ENCODE data around the gene BRD4. TPM values are rescaled to one million over a fixed set of nuclear protein-coding genes. Genes with fewer than 3 reads are reported as not detected.

The BRD4 gene
- total and polyA plus RNA-seq, 2 donors from 2014 or later = 14.3 to 107 TPM

DNA sequence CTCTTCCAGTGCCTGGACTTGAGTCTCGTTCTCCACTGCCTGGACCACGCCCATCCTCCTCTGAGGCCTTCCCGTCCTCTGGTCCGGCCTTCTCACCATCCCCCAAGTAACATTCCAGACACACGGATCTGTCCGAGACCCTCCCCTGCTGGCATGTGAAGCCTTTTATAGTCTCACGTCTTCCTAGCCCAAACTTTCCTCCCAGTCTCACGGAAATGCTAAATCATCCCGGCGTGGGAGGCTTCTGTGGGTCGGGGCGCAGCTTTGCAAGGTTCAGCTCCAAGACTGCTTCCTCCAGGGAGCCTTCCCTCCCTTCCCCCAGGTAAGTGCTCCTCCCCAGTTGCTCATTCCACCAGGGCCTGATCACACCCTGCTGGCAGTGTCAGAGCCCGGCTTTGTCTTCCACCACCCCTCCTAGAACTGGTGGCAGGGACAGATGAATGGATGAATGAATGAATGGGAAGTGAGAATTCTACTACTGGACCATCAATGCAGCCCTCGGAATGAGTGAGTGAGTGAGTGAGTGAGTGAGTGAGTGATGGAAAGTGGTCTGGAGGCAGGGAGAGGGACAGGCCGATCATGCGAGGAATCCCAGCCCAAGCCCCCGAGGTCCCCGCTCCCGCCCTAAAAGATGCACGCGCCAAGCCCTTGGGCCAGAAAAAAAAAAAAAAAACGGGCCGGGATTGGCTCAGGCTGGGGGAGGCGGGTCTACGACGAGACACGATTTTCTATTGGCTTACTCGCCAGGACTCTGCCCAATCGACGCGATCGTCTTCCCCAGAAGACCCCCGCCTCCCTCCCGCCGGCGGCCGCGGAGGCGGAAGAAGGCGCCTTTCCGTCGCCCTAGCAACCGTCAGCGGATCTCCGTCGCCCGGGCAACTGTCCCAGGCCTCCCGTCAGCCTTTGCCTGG, 109.3 kb downstream of the BRD4 start:
- FAIRE-seq = peak; percentile 94

GRCh38 chr19:15220833-15221232, 111.5 kb downstream of the BRD4 start:
- no peak overlapping the region for H3K27ac ChIP-seq (ENCODE audit: low read depth in 2 of 2, low read length in 2 of 2)
- H3K4me1 ChIP-seq (ENCODE audit: control insufficient read depth in 2 of 3, insufficient read depth in 2 of 3, low read depth in 1 of 3, low read length in 3 of 3) = peaks cover 0 to 6% (median 4%) of the 10 kb centered on the region in 3 donors
- H3K4me3 ChIP-seq (ENCODE audit: low read length in 3 of 3) = no peak overlapping the region
- no peaks in the 10 kb centered on the region for H3K9me3 ChIP-seq (ENCODE audit: control insufficient read depth in 2 of 3, insufficient read depth in 1 of 3, low read length in 3 of 3)
- no peak for FAIRE-seq
- DNase-seq = no peak
- H3K36me3 ChIP-seq (ENCODE audit: control insufficient read depth in 2 of 3, insufficient read depth in 3 of 3, low read length in 3 of 3) = no peaks in the 10 kb centered on the region
- intact Hi-C loops (cut with DNase I) = no loop called here
- TF ChIP-seq CTCF (IDR thresholded peaks at IDR 0.05; ENCODE audit: borderline replicate concordance, extremely low read depth, insufficient read depth) = no peak
- H3K9ac ChIP-seq (ENCODE audit: low read length in 3 of 3) = no peak overlapping the region
- H3K27me3 ChIP-seq (ENCODE audit: control insufficient read depth, insufficient read depth, low read length) = no peaks in the 10 kb centered on the region

More for the DNA sequence above, 109.3 kb downstream of the BRD4 start:
- no peaks in the 10 kb centered on the region for H3K36me3 ChIP-seq (ENCODE audit: control insufficient read depth in 2 of 3, insufficient read depth in 3 of 3, low read length in 3 of 3)
- no peaks in the 10 kb centered on the region for H3K27me3 ChIP-seq (ENCODE audit: control insufficient read depth, insufficient read depth, low read length)
- H3K4me1 ChIP-seq (ENCODE audit: control insufficient read depth in 2 of 3, insufficient read depth in 2 of 3, low read depth in 1 of 3, low read length in 3 of 3) = peaks cover 0 to 6% (median 4%) of the 10 kb centered on the region in 3 donors
- DNase-seq = peak; percentile 97 to 99 (median 98)
- H3K4me3 ChIP-seq (ENCODE audit: low read length in 3 of 3) = peak overlapping the region; percentile 16 to 60 (median 56)
- peak overlapping the region in 1 of 2 donors; percentile 67 for H3K27ac ChIP-seq (ENCODE audit: low read depth in 2 of 2, low read length in 2 of 2)
- peak overlapping the region in 1 of 3 donors; percentile 44 for H3K9ac ChIP-seq (ENCODE audit: low read length in 3 of 3)
- TF ChIP-seq CTCF (IDR thresholded peaks at IDR 0.05; ENCODE audit: borderline replicate concordance, extremely low read depth, insufficient read depth) = no peak
- intact Hi-C loops (cut with DNase I) = no loop called here
- no peaks in the 10 kb centered on the region for H3K9me3 ChIP-seq (ENCODE audit: control insufficient read depth in 2 of 3, insufficient read depth in 1 of 3, low read length in 3 of 3)

GRCh38 chr19:15218501-15218900, 113.8 kb downstream of the BRD4 start:
- no peaks in the 10 kb centered on the region for H3K27me3 ChIP-seq (ENCODE audit: control insufficient read depth, insufficient read depth, low read length)
- no peaks in the 10 kb centered on the region for H3K36me3 ChIP-seq (ENCODE audit: control insufficient read depth in 2 of 3, insufficient read depth in 3 of 3, low read length in 3 of 3)
- DNase-seq (no peak), FAIRE-seq (no peak)
- peaks cover 0 to 4% (median 4%) of the 10 kb centered on the region in 3 donors for H3K4me1 ChIP-seq (ENCODE audit: control insufficient read depth in 2 of 3, insufficient read depth in 2 of 3, low read depth in 1 of 3, low read length in 3 of 3)
- intact Hi-C loops (cut with DNase I) = no loop called here
- H3K9me3 ChIP-seq (ENCODE audit: control insufficient read depth in 2 of 3, insufficient read depth in 1 of 3, low read length in 3 of 3) = no peaks in the 10 kb centered on the region
- no peak overlapping the region for H3K9ac ChIP-seq (ENCODE audit: low read length in 3 of 3)
- H3K27ac ChIP-seq (ENCODE audit: low read depth in 2 of 2, low read length in 2 of 2) = no peak overlapping the region
- TF ChIP-seq CTCF (IDR thresholded peaks at IDR 0.05; ENCODE audit: borderline replicate concordance, extremely low read depth, insufficient read depth) = no peak
- H3K4me3 ChIP-seq (ENCODE audit: low read length in 3 of 3) = no peak overlapping the region

Measured in kidney (tissue), 14 donors.